Measurements from ENCODE around the gene SCN4A. TPM values are rescaled to one million over a fixed set of nuclear protein-coding genes. Genes with fewer than 3 reads are reported as not detected.
"Not testable (repeated sequence)": the region's sequence is repeated elsewhere in the genome, so short reads cannot be mapped to it uniquely, and the experiment has no call there.

Gene SCN4A
- total RNA-seq, 1 donor from 2014 or later, result under 0.01 TPM

DNA sequence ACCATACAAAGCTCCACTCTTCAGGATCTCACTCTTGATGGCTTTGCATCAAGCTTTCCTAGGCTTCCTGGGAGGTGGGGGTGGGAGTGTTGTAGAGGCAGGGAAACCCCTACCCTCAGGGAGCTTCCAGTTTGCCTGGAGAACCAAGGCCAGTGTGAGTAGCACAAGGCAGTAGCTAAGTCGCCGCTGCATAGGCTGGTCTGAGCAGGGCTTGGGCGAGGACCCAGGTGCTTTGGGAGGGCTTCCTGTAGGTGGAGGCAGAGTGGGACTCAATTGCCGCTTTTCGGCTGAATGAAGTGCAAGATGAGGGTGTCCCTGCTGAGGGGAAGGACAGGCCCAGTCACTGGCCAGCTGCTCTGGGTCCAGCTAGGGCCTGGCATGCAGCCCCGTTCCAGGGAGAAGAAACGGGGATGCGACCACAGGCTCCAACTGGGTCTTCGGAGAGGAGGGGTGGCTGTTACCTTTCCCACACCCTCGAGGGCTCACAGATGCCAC, 44.5 kb downstream of the SCN4A start:
- TF ChIP-seq, protein P1, sequence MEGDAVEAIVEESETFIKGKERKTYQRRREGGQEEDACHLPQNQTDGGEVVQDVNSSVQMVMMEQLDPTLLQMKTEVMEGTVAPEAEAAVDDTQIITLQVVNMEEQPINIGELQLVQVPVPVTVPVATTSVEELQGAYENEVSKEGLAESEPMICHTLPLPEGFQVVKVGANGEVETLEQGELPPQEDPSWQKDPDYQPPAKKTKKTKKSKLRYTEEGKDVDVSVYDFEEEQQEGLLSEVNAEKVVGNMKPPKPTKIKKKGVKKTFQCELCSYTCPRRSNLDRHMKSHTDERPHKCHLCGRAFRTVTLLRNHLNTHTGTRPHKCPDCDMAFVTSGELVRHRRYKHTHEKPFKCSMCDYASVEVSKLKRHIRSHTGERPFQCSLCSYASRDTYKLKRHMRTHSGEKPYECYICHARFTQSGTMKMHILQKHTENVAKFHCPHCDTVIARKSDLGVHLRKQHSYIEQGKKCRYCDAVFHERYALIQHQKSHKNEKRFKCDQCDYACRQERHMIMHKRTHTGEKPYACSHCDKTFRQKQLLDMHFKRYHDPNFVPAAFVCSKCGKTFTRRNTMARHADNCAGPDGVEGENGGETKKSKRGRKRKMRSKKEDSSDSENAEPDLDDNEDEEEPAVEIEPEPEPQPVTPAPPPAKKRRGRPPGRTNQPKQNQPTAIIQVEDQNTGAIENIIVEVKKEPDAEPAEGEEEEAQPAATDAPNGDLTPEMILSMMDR (IDR thresholded peaks at IDR 0.05; ENCODE audit: insufficient read depth, low read length, severe bottlenecking), result no peak
- Histone ChIP-seq H3K27me3 (ENCODE audit: control insufficient read depth, insufficient read depth, low read length) (no peaks in the 10 kb centered on the region), H3K4me3 (ENCODE audit: low read depth, low read length) (no peak overlapping the region), H3K36me3 (ENCODE audit: control insufficient read depth, insufficient read depth, low read length) (no peaks in the 10 kb centered on the region)
- DNase-seq (ENCODE audit: low read depth) (no peak), FAIRE-seq (no peak)

GRCh38 chr17:63927464-63928171, 45.1 kb downstream of the SCN4A start:
- Histone ChIP-seq H3K36me3 (ENCODE audit: control insufficient read depth, insufficient read depth, low read length) (no peaks in the 10 kb centered on the region), H3K27me3 (ENCODE audit: control insufficient read depth, insufficient read depth, low read length) (no peaks in the 10 kb centered on the region), H3K4me3 (ENCODE audit: low read depth, low read length) (no peak overlapping the region)
- TF ChIP-seq, protein P1 (IDR thresholded peaks at IDR 0.05; ENCODE audit: insufficient read depth, low read length, severe bottlenecking), result no peak
- DNase-seq (ENCODE audit: low read depth) (no peak), FAIRE-seq (no peak)

DNA sequence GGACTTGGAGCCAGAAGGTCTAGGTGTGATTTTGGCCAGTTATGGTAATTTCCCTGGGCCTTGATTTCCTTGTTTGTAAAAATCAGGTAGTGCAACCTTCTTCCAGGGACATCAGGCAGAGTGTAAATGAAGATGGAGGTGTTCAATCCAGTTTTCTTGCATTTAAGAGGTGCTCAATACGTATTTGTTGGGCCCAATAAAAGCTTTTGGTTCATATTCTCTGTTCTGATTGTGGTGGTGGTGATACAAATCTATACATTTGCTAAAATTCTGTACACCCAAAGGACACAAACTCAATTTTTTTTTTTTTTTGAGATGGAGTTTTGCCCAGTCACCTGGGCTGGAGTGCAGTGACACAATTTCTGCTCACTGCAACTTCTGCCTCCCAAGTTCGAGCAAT, 46.6 kb downstream of the SCN4A start:
- Histone ChIP-seq H3K27me3 (ENCODE audit: control insufficient read depth, insufficient read depth, low read length) (no peaks in the 10 kb centered on the region), H3K36me3 (ENCODE audit: control insufficient read depth, insufficient read depth, low read length) (no peaks in the 10 kb centered on the region), H3K4me3 (ENCODE audit: low read depth, low read length) (no peak overlapping the region)
- TF ChIP-seq, protein P1 (IDR thresholded peaks at IDR 0.05; ENCODE audit: insufficient read depth, low read length, severe bottlenecking), result no peak
- FAIRE-seq (no peak), DNase-seq (ENCODE audit: low read depth) (no peak)

- Histone ChIP-seq H3K4me3 (ENCODE audit: low read depth, low read length) (no peak overlapping the region), H3K36me3 (ENCODE audit: control insufficient read depth, insufficient read depth, low read length) (no peaks in the 10 kb centered on the region), H3K27me3 (ENCODE audit: control insufficient read depth, insufficient read depth, low read length) (no peaks in the 10 kb centered on the region)
- TF ChIP-seq, protein P1 (IDR thresholded peaks at IDR 0.05; ENCODE audit: insufficient read depth, low read length, severe bottlenecking), result no peak
- no peak for DNase-seq (ENCODE audit: low read depth)
- FAIRE-seq, result no peak
Observed at GRCh38 chr17:63925615-63926014, 47.1 kb downstream of the SCN4A start.

- not testable (repeated sequence) for H3K27me3 ChIP-seq (ENCODE audit: control insufficient read depth, insufficient read depth, low read length); H3K36me3 ChIP-seq (ENCODE audit: control insufficient read depth, insufficient read depth, low read length); H3K4me3 ChIP-seq (ENCODE audit: low read depth, low read length); DNase-seq (ENCODE audit: low read depth); FAIRE-seq
Observed at GRCh38 chr17:63922402-63922801, 50.3 kb downstream of the SCN4A start.

DNA sequence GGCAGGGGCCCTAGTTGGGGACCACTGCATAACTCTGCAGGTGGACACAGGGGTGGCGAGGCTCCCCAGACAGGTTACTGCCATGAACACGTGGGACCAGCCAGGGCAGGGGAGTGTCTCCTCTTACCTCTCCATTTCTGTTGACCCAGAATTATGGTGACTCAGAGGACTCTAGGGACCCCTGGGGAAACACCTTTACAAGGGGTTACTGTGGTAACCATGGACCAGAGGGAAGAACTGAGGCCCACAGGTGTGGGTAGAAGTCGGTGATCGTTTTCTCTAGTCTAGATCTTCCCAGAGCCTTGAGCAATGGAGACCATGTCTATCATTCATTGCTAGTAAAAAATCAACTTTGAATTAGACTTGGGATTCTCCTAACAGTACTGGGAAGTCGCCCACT, 51.9 kb downstream of the SCN4A start:
- DNase-seq (ENCODE audit: low read depth); H3K4me3 ChIP-seq (ENCODE audit: low read depth, low read length); H3K36me3 ChIP-seq (ENCODE audit: control insufficient read depth, insufficient read depth, low read length); FAIRE-seq; H3K27me3 ChIP-seq (ENCODE audit: control insufficient read depth, insufficient read depth, low read length): not testable (repeated sequence)

- not testable (repeated sequence) for H3K27me3 ChIP-seq (ENCODE audit: control insufficient read depth, insufficient read depth, low read length); FAIRE-seq; H3K36me3 ChIP-seq (ENCODE audit: control insufficient read depth, insufficient read depth, low read length); H3K4me3 ChIP-seq (ENCODE audit: low read depth, low read length); DNase-seq (ENCODE audit: low read depth)
Observed at GRCh38 chr17:63920050-63920449, 52.7 kb downstream of the SCN4A start.

Data from bronchial epithelial cell (primary cell).